ENCODE data around the gene SP7.

SP7 gene

DNA sequence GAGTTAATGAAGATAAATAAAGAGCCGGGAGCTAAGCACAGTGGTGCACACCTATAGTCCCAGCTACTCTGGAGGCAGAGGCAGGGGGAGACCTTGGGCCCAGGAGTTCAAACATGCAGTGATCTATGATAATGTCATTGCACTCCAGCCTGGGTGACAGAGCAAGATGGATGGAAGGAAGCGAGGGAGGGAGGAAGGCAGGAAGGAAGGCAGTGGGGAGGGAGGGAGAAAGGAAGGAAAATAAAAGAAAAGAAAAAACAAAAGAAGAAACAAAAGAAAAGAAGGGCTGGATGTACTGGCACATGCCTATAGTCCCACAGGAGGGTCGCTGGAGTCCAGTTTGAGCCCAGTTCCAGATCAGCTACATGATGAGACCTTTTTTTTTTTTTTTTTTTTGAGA lies 19.0 kb upstream of the SP7 start:
- no peak overlapping the region for H3K4me3 ChIP-seq
- no peak for DNase-seq (ENCODE audit: low spot score)
- TF ChIP-seq, protein P1, sequence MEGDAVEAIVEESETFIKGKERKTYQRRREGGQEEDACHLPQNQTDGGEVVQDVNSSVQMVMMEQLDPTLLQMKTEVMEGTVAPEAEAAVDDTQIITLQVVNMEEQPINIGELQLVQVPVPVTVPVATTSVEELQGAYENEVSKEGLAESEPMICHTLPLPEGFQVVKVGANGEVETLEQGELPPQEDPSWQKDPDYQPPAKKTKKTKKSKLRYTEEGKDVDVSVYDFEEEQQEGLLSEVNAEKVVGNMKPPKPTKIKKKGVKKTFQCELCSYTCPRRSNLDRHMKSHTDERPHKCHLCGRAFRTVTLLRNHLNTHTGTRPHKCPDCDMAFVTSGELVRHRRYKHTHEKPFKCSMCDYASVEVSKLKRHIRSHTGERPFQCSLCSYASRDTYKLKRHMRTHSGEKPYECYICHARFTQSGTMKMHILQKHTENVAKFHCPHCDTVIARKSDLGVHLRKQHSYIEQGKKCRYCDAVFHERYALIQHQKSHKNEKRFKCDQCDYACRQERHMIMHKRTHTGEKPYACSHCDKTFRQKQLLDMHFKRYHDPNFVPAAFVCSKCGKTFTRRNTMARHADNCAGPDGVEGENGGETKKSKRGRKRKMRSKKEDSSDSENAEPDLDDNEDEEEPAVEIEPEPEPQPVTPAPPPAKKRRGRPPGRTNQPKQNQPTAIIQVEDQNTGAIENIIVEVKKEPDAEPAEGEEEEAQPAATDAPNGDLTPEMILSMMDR (IDR thresholded peaks at IDR 0.05) = no peak
- no peak overlapping the region for H3K27ac ChIP-seq

DNA sequence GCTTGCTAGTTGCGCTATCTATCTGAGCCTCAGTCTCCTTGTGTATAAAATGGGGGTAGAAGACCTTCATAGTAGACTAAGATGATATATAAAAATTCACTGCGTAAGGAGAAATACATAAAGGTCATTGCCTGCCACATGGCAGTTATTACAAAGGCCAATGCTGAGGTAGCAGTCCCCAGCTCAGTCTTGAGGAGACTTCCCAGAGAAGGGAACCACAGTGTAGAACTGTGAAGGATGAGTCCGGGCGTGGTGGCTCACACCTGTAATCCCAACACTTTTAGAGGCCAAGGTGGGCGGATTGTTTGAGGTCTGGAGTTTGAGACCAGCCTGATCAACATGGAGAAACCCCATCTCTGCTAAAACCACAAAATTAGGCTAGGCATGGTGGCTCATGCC lies 17.1 kb upstream of the SP7 start:
- DNase-seq (ENCODE audit: low spot score) = no peak

DNA sequence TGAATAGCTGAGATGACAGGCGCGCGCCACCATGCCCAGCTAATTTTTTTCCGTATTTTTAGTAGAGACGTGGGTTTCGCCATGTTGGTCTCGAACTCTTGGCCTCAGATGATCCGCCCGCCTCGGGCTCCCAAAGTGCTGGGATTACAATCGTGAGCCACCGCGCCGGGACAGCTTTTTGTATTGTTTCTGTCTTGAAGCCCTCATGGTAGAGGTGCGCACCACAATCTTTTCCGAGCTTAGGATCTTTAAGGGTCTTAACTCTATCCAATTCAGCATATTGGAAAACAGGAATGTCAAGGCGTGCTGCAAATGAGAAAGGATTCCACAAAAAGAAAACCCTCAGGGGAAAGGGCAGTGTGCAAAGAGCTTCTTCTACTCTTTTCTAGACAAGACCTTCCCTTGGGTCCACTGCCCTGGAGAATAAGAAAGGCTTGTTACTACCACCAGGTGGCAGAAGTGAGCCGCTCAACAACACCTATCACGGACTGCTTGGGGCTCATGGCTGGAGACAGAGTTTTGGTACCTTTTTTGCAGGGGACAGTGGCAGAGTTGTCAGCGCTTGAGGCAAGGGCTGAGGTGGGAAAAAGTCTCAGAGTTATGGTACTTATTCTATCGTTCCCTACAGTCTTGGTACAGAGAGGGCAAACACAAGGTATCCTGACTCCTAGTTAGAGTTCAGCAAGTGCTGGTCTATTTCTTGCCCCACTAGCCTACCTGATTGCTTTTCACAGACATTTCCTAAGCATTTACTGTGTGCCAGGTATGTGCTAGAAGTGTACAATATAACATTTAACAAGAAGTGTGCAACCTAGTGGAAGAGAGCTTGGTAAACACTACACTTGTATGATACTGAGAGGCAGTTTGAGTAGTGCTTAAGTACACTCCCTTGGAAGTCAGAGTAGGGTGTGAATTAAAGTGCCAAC lies 16.4 kb upstream of the SP7 start:
- no peak overlapping the region for H3K27ac ChIP-seq
- no peak overlapping the region for H3K4me3 ChIP-seq
- DNase-seq (ENCODE audit: low spot score) = peak; percentile 83
- TF ChIP-seq, protein P1 (IDR thresholded peaks at IDR 0.05) = peak; percentile 65

More for the DNA sequence above, 17.1 kb upstream of the SP7 start:
- H3K27ac ChIP-seq = no peak overlapping the region
- TF ChIP-seq, protein P1 (IDR thresholded peaks at IDR 0.05) = no peak
- no peak overlapping the region for H3K4me3 ChIP-seq

DNA sequence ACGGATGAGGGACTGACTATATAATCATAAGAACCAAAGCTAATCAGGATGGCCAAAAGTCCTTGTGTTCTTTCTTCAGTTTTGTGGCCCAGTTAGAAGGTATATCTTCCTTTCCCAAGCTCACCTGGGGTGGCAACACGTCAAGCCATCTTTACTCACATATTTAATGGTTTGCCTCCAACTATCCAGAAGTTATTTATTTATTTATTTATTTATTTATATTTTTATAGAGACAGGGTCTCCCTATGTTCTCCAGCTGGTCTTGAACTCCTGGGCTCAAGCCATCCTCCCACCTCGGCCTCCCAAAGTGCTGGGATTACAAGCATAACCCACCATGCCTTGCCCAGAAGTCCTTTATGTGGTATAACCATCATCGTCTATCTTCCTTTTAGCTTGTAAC lies 11.8 kb upstream of the SP7 start:
- TF ChIP-seq, protein P1 (IDR thresholded peaks at IDR 0.05) = no peak
- H3K27ac ChIP-seq = no peak overlapping the region
- H3K4me3 ChIP-seq = no peak overlapping the region
- no peak for DNase-seq (ENCODE audit: low spot score)

DNA sequence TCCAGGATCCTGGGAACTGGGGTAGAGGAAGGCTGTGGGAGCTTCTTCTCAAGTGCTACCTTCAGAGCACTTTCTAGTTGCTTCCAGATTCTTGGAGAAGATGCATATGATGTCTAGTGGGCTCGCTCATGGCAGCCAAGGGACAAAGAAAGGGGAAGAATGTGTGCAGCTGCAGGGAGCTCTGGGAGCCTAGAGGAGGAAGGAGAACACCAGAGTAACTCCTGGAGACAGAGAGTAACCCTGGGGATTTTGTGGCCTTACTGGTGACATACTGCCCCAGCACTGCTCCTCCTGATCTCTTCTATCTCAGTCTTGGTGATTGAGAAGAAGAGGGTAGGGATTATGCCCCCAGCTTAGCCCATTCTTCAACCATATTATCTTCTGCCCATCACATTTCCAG lies 10.3 kb upstream of the SP7 start:
- no peak for DNase-seq (ENCODE audit: low spot score)
- Histone ChIP-seq H3K4me3 (no peak overlapping the region), H3K27ac (peak overlapping the region in 1 of 2 donors; percentile 88)
- TF ChIP-seq, protein P1 (IDR thresholded peaks at IDR 0.05) = no peak

DNA sequence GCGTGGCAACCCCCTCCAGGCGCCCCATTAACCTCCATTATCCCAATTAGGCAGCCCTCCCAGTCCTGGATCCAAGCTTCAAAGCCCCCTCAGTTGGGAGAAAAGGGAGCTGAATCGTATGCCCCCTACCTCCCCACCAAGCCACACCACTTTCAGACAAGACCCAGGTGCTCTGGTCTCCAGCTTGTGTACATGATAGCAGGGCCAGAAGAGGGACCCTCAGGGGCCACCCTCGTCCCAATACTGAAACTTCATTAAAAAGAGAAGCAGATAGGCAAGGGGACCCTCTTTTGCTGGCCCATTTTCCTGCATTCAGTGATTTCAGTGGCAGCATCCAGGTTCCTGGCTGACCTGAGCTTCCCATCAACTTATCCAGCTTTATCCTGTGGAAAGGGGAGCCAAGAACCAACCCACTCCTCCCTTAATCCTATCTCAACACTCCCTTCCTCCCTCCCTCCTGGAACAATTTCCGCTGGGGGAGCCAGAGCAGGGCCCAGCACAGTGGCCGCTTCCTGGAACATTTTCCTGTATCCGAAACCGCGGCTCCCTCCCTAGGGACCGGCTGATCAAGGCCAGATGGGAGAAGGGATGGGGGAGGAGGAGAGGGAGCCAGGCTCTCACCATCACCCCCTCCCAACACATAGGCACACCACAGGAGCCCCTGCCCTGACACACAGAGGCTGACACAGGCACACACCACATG lies 9.5 kb upstream of the SP7 start:
- Histone ChIP-seq H3K27ac (peak overlapping the region; percentile 80 to 88), H3K4me3 (peak overlapping the region; percentile 75)
- DNase-seq (ENCODE audit: low spot score) = peak; percentile 74
- TF ChIP-seq, protein P1 (IDR thresholded peaks at IDR 0.05) = peak; percentile 12

Measured in coronary artery (tissue), 2 donors.